HG03460 (cell line): ENCODE results near the gene WFIKKN1.

ENCODE experiments used
- ATAC-seq: cut with Tn5 transposase; IDR thresholded peaks from one replicate; pipeline ENCODE4 v1.9.1; 2021; ENCODE audit not compliant: unreplicated experiment

WFIKKN1 gene

GRCh38 chr16:630815-631405, at the start of gene WFIKKN1:
Gene WFIKKN1, plus strand, starts transcription at chr16:630985. Its CDS starts 269 bp downstream, at chr16:631254.
- ATAC-seq, result no peak

GRCh38 chr16:582218-582613, 48.6 kb upstream of the WFIKKN1 start:
- ATAC-seq, result no peak

GRCh38 chr16:582614-583331, 48.0 kb upstream of the WFIKKN1 start:
- no peak for ATAC-seq

GRCh38 chr16:583470-583814, 47.3 kb upstream of the WFIKKN1 start:
- no peak for ATAC-seq

- no peak for ATAC-seq
Measured at GRCh38 chr16:583815-584591, 46.8 kb upstream of the WFIKKN1 start.

GRCh38 chr16:585351-585750, 45.4 kb upstream of the WFIKKN1 start:
- no peak for ATAC-seq

- ATAC-seq, result no peak
Measured at GRCh38 chr16:586047-586644, 44.6 kb upstream of the WFIKKN1 start.

- no peak for ATAC-seq
Measured at GRCh38 chr16:586645-587590, 43.9 kb upstream of the WFIKKN1 start.

- peak; percentile 12 for ATAC-seq
Measured at GRCh38 chr16:588639-588888, 42.2 kb upstream of the WFIKKN1 start.

GRCh38 chr16:588889-589657, 41.7 kb upstream of the WFIKKN1 start:
- peak; percentile 67 for ATAC-seq

- ATAC-seq, result peak; percentile 72
Measured at GRCh38 chr16:589658-590187, 41.1 kb upstream of the WFIKKN1 start, which contains the start of gene RAB40C. Gene RAB40C, plus strand, starts transcription at chr16:590066. Its CDS starts 226 bp downstream, at chr16:590292.

GRCh38 chr16:590188-590814, 40.5 kb upstream of the WFIKKN1 start:
- ATAC-seq, result no peak

- no peak for ATAC-seq
Measured at GRCh38 chr16:590815-591200, 40.0 kb upstream of the WFIKKN1 start.

- no peak for ATAC-seq
Measured at GRCh38 chr16:591231-591630, 39.6 kb upstream of the WFIKKN1 start.

GRCh38 chr16:591892-592517, 38.8 kb upstream of the WFIKKN1 start:
- ATAC-seq, result no peak

- ATAC-seq, result no peak
Measured at GRCh38 chr16:592518-593306, 38.1 kb upstream of the WFIKKN1 start.

- ATAC-seq, result no peak
Measured at GRCh38 chr16:593406-593805, 37.4 kb upstream of the WFIKKN1 start.

GRCh38 chr16:593807-594206, 37.0 kb upstream of the WFIKKN1 start:
- ATAC-seq, result no peak
